Left ventricle myocardium superior (tissue), 1 donor: ENCODE data around the gene RBM46. TPM values are rescaled to one million over a fixed set of nuclear protein-coding genes. Genes with fewer than 3 reads are reported as not detected.
"Not testable (repeated sequence)": the region's sequence is repeated elsewhere in the genome, so short reads cannot be mapped to it uniquely, and the experiment has no call there.

Experiments
- ATAC-seq: fragments of 200-7000 bp; cut with Tn5 transposase; one replicate; pipeline ENCODE4 v1.9.1; 2020; ENCODE audit warnings: mild to moderate bottlenecking, moderate library complexity
- DNase-seq: peaks from one replicate; pipeline ENCODE4 v3.0.0-alpha.2; 2020
- intact Hi-C: fragments of 100-400 bp; cut with micrococcal nuclease; formaldehyde crosslinking; loops from one replicate; pipeline ENCODE4 v1.11.0; 2022
- total RNA-seq: library from RNA; stranded (reverse); fragmentation: NEBNext Ultra II Directional; extraction: Animal tissue kit (Norgen Biotek cat#: 25700); gene quantifications from one replicate; pipeline ENCODE4 v1.2.1, GENCODE V29; 2021
- donor health status: DM: no; HTN: yes; CAD: no; lungs with severe emphysema.

RBM46 gene
- total RNA-seq, 1 donor from 2014 or later: not detected

GRCh38 chr4:154822775-154823174, 41.7 kb downstream of the RBM46 start:
- intact Hi-C loops: no loop called here
- ATAC-seq (no peak), DNase-seq (no peak)

GRCh38 chr4:154836030-154836429, 55.0 kb downstream of the RBM46 start:
- DNase-seq (no peak), ATAC-seq (no peak)

GRCh38 chr4:154836513-154836912, 55.4 kb downstream of the RBM46 start:
- ATAC-seq (peak; percentile 51), DNase-seq (no peak)
- intact Hi-C loops: no loop called here

More at GRCh38 chr4:154836030-154836429, 55.0 kb downstream of the RBM46 start:
- intact Hi-C loops: no loop called here

- DNase-seq (no peak), ATAC-seq (no peak)
- intact Hi-C loops: no loop called here
Observed at GRCh38 chr4:154838155-154838554, 57.1 kb downstream of the RBM46 start.

GRCh38 chr4:154838694-154839093, 57.6 kb downstream of the RBM46 start:
- ATAC-seq: no peak
- no peak for DNase-seq
- intact Hi-C loops: no loop called here

- intact Hi-C loops: no loop called here
- no peak for ATAC-seq
- DNase-seq: no peak
Observed at GRCh38 chr4:154854362-154854761, 73.3 kb downstream of the RBM46 start.

- peak; percentile 26 for DNase-seq
- ATAC-seq: no peak
- intact Hi-C loops: no loop called here
Observed at GRCh38 chr4:154858166-154858565, 77.1 kb downstream of the RBM46 start.

GRCh38 chr4:154868414-154869194, 87.5 kb downstream of the RBM46 start:
- DNase-seq (no peak), ATAC-seq (no peak)
- intact Hi-C loops: no loop called here

- ATAC-seq (no peak), DNase-seq (no peak)
- intact Hi-C loops: no loop called here
Observed at GRCh38 chr4:154869301-154869700, 88.2 kb downstream of the RBM46 start.

GRCh38 chr4:154872198-154872597, 91.1 kb downstream of the RBM46 start:
- DNase-seq (no peak), ATAC-seq (no peak)
- intact Hi-C loops: no loop called here

- ATAC-seq: not testable (repeated sequence)
Observed at GRCh38 chr4:154874049-154874448, 93.0 kb downstream of the RBM46 start.

GRCh38 chr4:154877110-154877760, 96.2 kb downstream of the RBM46 start:
- DNase-seq: no peak
- no peak for ATAC-seq
- intact Hi-C loops: no loop called here

More at GRCh38 chr4:154874049-154874448, 93.0 kb downstream of the RBM46 start:
- intact Hi-C loops, DNase-seq: not testable (repeated sequence)

Other genes starting within 250 kb of the RBM46 start
- gene PLRG1, start 230.9 kb upstream of the RBM46 start, total RNA-seq: 37.0 TPM
- not detected for gene FGB, start 218.3 kb upstream of the RBM46 start, total RNA-seq
- not detected for gene FGA, start 190.5 kb upstream of the RBM46 start, total RNA-seq
- gene FGG, start 168.6 kb upstream of the RBM46 start, total RNA-seq: not detected
- gene LRAT, start 37.3 kb upstream of the RBM46 start, total RNA-seq: 0.27 TPM